Endothelial cell of umbilical vein (primary cell): ENCODE data around the gene DZIP1. TPM values are rescaled to one million over a fixed set of nuclear protein-coding genes. Genes with fewer than 3 reads are reported as not detected.

Experiments used
- BruUV-seq: library from RNA; stranded (reverse); fragments of 400-500 nt; replicated peaks from 2 replicates; lab custom pipeline; 2021; lab: Mats Ljungman, UMichigan
- CTCF ChIA-PET: fragments of 300-600, 350-600 bp; sonication (Branson Sonifier 250); formaldehyde crosslinking; loops from one replicate; lab custom pipeline; 2021; ENCODE audit warnings: antibody characterized with exemption, inconsistent platforms; lab: Charles Lee
- POLR2A ChIA-PET: fragments of 300-600, 350-600 bp; sonication (Branson Sonifier 250); formaldehyde crosslinking; loops from one replicate; lab custom pipeline; 2021; ENCODE audit warnings: antibody characterized with exemption, inconsistent platforms; lab: Charles Lee
- DNase-seq: peaks from one replicate; pipeline ENCODE4 v3.0.0-alpha.2; 2011; ENCODE audit warnings: low read depth, low spot score
- FAIRE-seq: peaks from 2 replicates; lab custom pipeline; 2011; peaks lifted over from hg19 to GRCh38; lab: Jason Lieb, UNC
- H2AFZ ChIP-seq: 2 replicates; pipeline ENCODE4 v1.6.0; 2012; ENCODE audit warnings: low read depth, low read length, control low read depth, inconsistent platforms
- H3K27ac ChIP-seq: 2 replicates; pipeline ENCODE4 v1.5.1; 2011; ENCODE audit warnings: low read depth, mild to moderate bottlenecking, control low read depth, low read length, moderate library complexity; ENCODE audit not compliant: insufficient read depth
- H3K27me3 ChIP-seq, 2 experiments: 2 replicates each; pipeline versions ENCODE4 v1.6.0 to v1.6.1; 2011; ENCODE audit warnings: low read length in 2 of 2, mixed read lengths in 1 of 2; ENCODE audit not compliant: control insufficient read depth in 2 of 2, insufficient read depth in 2 of 2
- H3K36me3 ChIP-seq, 2 experiments: 2 replicates in 1 of 2; 3 replicates in 1 of 2; pipeline ENCODE4 v1.5.1; 2011; ENCODE audit warnings: low read length in 2 of 2, mild to moderate bottlenecking in 1 of 2, moderate library complexity in 1 of 2; ENCODE audit not compliant: control insufficient read depth in 2 of 2, insufficient read depth in 2 of 2; ENCODE audit errors: extremely low read depth in 1 of 2
- H3K4me1 ChIP-seq: 3 replicates; pipeline ENCODE4 v1.5.1; 2011; ENCODE audit warnings: mild to moderate bottlenecking, low read length; ENCODE audit not compliant: control insufficient read depth, insufficient read depth; ENCODE audit errors: extremely low read depth
- H3K4me2 ChIP-seq: 2 replicates; pipeline ENCODE4 v1.6.1; 2011; ENCODE audit warnings: low read length, control low read depth, mixed read lengths; ENCODE audit not compliant: insufficient read depth
- H3K4me3 ChIP-seq, 3 experiments: fragments of 200-600 bp in 1 of 3; sonication (generic), shearing (Covaris generic) in 1 of 3; replicated peaks in 1 of 3; 2 replicates each; pipeline ENCODE4 v1.5.1; 2011 to 2016; ENCODE audit warnings: control low read depth in 3 of 3, low read length in 3 of 3, mild to moderate bottlenecking in 2 of 3, inconsistent platforms in 1 of 3, low read depth in 1 of 3, moderate library complexity in 1 of 3; ENCODE audit not compliant: insufficient read depth in 1 of 3
- H3K79me2 ChIP-seq: 2 replicates; pipeline ENCODE4 v1.6.0; 2012; ENCODE audit warnings: low read length, inconsistent platforms; ENCODE audit not compliant: control insufficient read depth, insufficient read depth
- H3K9ac ChIP-seq: replicated peaks from 2 replicates; pipeline ENCODE3; 2011; ENCODE audit warnings: low read length, control low read depth; ENCODE audit not compliant: insufficient read depth; ENCODE audit errors: extremely low read depth
- H3K9me1 ChIP-seq: replicated peaks from 3 replicates; pipeline ENCODE4 v1.6.0; 2011; ENCODE audit warnings: mild to moderate bottlenecking, low read length; ENCODE audit not compliant: control insufficient read depth, insufficient read depth; ENCODE audit errors: extremely low read depth
- H3K9me3 ChIP-seq: replicated peaks from 2 replicates; pipeline ENCODE4 v1.5.1; 2012; ENCODE audit warnings: low read length, inconsistent platforms; ENCODE audit not compliant: control insufficient read depth, insufficient read depth
- H4K20me1 ChIP-seq: replicated peaks from 2 replicates; pipeline ENCODE3; 2011; ENCODE audit warnings: mild to moderate bottlenecking, low read length; ENCODE audit not compliant: control insufficient read depth, insufficient read depth; ENCODE audit errors: extremely low read depth
- EZH2 ChIP-seq: IDR thresholded peaks from 2 replicates; pipeline ENCODE4 v1.6.1; 2012; ENCODE audit warnings: borderline replicate concordance, low read depth, mild to moderate bottlenecking, moderate library complexity, low read length, inconsistent platforms; ENCODE audit not compliant: severe bottlenecking
- GATA2 ChIP-seq: IDR thresholded peaks from 2 replicates; pipeline ENCODE4 v1.7.0; 2011; ENCODE audit warnings: low read depth, mild to moderate bottlenecking, moderate library complexity, mixed read lengths, low read length; ENCODE audit not compliant: insufficient read length, insufficient read depth
- JUN ChIP-seq: IDR thresholded peaks from 2 replicates; pipeline ENCODE4 v1.6.1; 2011; ENCODE audit warnings: borderline replicate concordance, low read depth; ENCODE audit not compliant: insufficient read length, insufficient read depth
- POLR2A ChIP-seq: IDR thresholded peaks from 2 replicates; pipeline ENCODE4 v1.6.1; 2012; ENCODE audit warnings: low read depth, mild to moderate bottlenecking, control low read depth, low read length
- POLR2AphosphoS5 ChIP-seq: IDR thresholded peaks from 2 replicates; pipeline ENCODE4 v1.6.1; 2012; ENCODE audit warnings: low read depth, mild to moderate bottlenecking, control low read depth, low read length, moderate library complexity; ENCODE audit not compliant: insufficient read depth
- dilution Hi-C: fragments of 300-500 bp; cut with MboI; formaldehyde crosslinking; loops from one replicate; pipeline ENCODE4 v1.15.0; 2019; ENCODE audit warnings: low sequenced_read_pairs; ENCODE audit not compliant: extremely low pct_ligation_motif_present
- intact Hi-C: fragments of 100-400 bp; cut with micrococcal nuclease; formaldehyde crosslinking; loops from one replicate; pipeline ENCODE4 v1.10.0; 2022
- polyA plus RNA-seq, 4 experiments: library from polyadenylated mRNA; depleted of rRNA in 3 of 4; stranded (reverse) in 3 of 4; unstranded in 1 of 4; fragments of >200 nt; gene quantifications; 2 replicates each; pipeline versions ENCODE4 v1.2.1 to v1.2.3, GENCODE V29; 2011 to 2012; ENCODE audit warnings: missing spikeins in 1 of 4
- total RNA-seq: library from RNA; stranded (reverse); gene quantifications from 2 replicates; pipeline ENCODE4 v1.2.3, GENCODE V29; 2021
- TF ChIP-seq, protein P1 (sequence below): IDR thresholded peaks from 2 replicates; pipeline ENCODE4 v1.6.1; 2011; ENCODE audit not compliant: insufficient read depth, insufficient read length
- TF ChIP-seq, protein P2 (sequence below), 2 donors: IDR thresholded peaks; 1 replicate in 1 of 2; 2 replicates in 1 of 2; pipeline ENCODE4 v1.5.1; 2011; ENCODE audit warnings: low read length in 2 of 2, mild to moderate bottlenecking in 2 of 2, moderate library complexity in 2 of 2, control low read depth in 1 of 2, inconsistent platforms in 1 of 2, low read depth in 1 of 2; ENCODE audit not compliant: insufficient read depth in 1 of 2; ENCODE audit errors: extremely low read depth in 1 of 2

DZIP1 gene
- total and polyA plus RNA-seq, 2 donors (not counting 3 experiments of a cell fraction or from before 2014, with no cell fraction given) = 8.6 to 32.1 TPM

DNA sequence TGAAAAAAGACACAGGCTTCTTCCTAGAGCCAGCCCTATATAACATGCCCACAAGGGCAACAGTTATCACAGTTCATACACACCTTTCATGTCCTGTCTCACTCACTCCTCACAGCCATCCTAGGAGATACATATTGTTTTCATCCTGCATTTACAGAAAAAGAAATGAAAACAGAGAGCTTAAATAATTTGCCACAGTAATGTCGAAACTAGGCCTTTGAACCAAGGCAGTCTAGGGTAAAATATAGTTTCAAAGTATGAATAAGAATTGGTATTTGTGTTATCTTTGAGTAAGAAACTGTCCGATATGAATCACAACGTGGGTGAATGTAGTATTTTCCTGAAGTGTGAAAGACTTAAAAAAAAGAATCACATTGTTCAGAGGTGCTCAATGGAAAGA lies 65.2 kb downstream of the DZIP1 start:
- FAIRE-seq = no peak
- Histone ChIP-seq H3K27me3 (no peaks in the 10 kb centered on the region), H3K9ac (no peak overlapping the region), H3K4me3 (no peak overlapping the region), H4K20me1 (no peaks in the 10 kb centered on the region), H3K79me2 (no peaks in the 10 kb centered on the region), H3K9me3 (no peaks in the 10 kb centered on the region), H3K4me1 (no peaks in the 10 kb centered on the region), H3K36me3 (peaks cover 2 to 11% of the 10 kb centered on the region in 2 experiments), H3K27ac (no peak overlapping the region), H3K4me2 (no peak overlapping the region), H2AFZ (no peak overlapping the region), H3K9me1 (no peaks in the 10 kb centered on the region)
- ChIA-PET POLR2A (no interaction called here), CTCF (no interaction called here)
- DNase-seq = no peak
- dilution Hi-C loops (no loop called here), intact Hi-C loops (no loop called here)
- no TSS peak for BruUV-seq
- TF ChIP-seq POLR2AphosphoS5 = no peak
- TF ChIP-seq JUN = no peak
- TF ChIP-seq, protein P1, sequence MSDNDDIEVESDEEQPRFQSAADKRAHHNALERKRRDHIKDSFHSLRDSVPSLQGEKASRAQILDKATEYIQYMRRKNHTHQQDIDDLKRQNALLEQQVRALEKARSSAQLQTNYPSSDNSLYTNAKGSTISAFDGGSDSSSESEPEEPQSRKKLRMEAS = no peak
- no peak for TF ChIP-seq POLR2A
- TF ChIP-seq GATA2 = no peak
- no peak for TF ChIP-seq EZH2
- TF ChIP-seq, protein P2, sequence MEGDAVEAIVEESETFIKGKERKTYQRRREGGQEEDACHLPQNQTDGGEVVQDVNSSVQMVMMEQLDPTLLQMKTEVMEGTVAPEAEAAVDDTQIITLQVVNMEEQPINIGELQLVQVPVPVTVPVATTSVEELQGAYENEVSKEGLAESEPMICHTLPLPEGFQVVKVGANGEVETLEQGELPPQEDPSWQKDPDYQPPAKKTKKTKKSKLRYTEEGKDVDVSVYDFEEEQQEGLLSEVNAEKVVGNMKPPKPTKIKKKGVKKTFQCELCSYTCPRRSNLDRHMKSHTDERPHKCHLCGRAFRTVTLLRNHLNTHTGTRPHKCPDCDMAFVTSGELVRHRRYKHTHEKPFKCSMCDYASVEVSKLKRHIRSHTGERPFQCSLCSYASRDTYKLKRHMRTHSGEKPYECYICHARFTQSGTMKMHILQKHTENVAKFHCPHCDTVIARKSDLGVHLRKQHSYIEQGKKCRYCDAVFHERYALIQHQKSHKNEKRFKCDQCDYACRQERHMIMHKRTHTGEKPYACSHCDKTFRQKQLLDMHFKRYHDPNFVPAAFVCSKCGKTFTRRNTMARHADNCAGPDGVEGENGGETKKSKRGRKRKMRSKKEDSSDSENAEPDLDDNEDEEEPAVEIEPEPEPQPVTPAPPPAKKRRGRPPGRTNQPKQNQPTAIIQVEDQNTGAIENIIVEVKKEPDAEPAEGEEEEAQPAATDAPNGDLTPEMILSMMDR (IDR thresholded peaks at IDR 0.05; ENCODE audit: extremely low read depth in 1 of 2, insufficient read depth in 1 of 2, low read depth in 1 of 2, low read length in 2 of 2) = no peak
